Endodermal cell (in vitro differentiated cells): Measurements from ENCODE around the gene MSMB. TPM values are rescaled to one million over a fixed set of nuclear protein-coding genes. Genes with fewer than 3 reads are reported as not detected.
A peak's percentile ranks its signal among the peaks of the same experiment; 100 is the strongest.
"Not testable (repeated sequence)": the region's sequence is repeated elsewhere in the genome, so short reads cannot be mapped to it uniquely, and the experiment has no call there.

Experiments
- DNase-seq: peaks from one replicate; pipeline ENCODE4 v3.0.0-alpha.2; 2017
- H3K27ac ChIP-seq: 2 replicates; pipeline ENCODE4 v1.5.1; 2013; ENCODE audit warnings: mild to moderate bottlenecking, low read depth, low read length, moderate library complexity
- H3K27me3 ChIP-seq: 2 replicates; pipeline ENCODE4 v1.6.1; 2013; ENCODE audit warnings: mild to moderate bottlenecking, low read length, moderate library complexity; ENCODE audit not compliant: insufficient read depth, control insufficient read depth, poor library complexity, severe bottlenecking
- H3K36me3 ChIP-seq: 2 replicates; pipeline ENCODE4 v1.7.0; 2013; ENCODE audit warnings: mild to moderate bottlenecking, low read length, moderate library complexity; ENCODE audit not compliant: control insufficient read depth, insufficient read depth
- H3K4me1 ChIP-seq: one replicate; pipeline ENCODE4 v1.7.0; 2013; ENCODE audit warnings: low read length; ENCODE audit not compliant: control insufficient read depth, insufficient read depth
- H3K4me3 ChIP-seq: 2 replicates; pipeline ENCODE4 v1.5.1; 2013; ENCODE audit warnings: mild to moderate bottlenecking, low read length, moderate library complexity
- H3K9ac ChIP-seq: 2 replicates; pipeline ENCODE4 v1.6.1; 2013; ENCODE audit warnings: mild to moderate bottlenecking, low read length, moderate library complexity; ENCODE audit not compliant: poor library complexity, severe bottlenecking; ENCODE audit errors: extremely low read depth
- H3K9me3 ChIP-seq: 2 replicates; pipeline ENCODE4 v1.6.1; 2013; ENCODE audit warnings: mild to moderate bottlenecking, low read length, moderate library complexity; ENCODE audit not compliant: control insufficient read depth
- H3K27ac Mint-ChIP-seq: 2 replicates; pipeline ENCODE4 v1.8.0; 2020; ENCODE audit warnings: mixed read lengths
- H3K27me3 Mint-ChIP-seq: 2 replicates; pipeline ENCODE4 v1.8.0; 2021; ENCODE audit warnings: mild to moderate bottlenecking, mixed read lengths; ENCODE audit not compliant: insufficient read depth
- H3K36me3 Mint-ChIP-seq: 2 replicates; pipeline ENCODE4 v1.8.0; 2020; ENCODE audit warnings: low read depth, mixed read lengths
- H3K4me1 Mint-ChIP-seq: 2 replicates; pipeline ENCODE4 v1.8.0; 2020; ENCODE audit warnings: mixed read lengths
- H3K4me3 Mint-ChIP-seq: 2 replicates; pipeline ENCODE4 v1.8.0; 2020; ENCODE audit warnings: mild to moderate bottlenecking, moderate library complexity, mixed read lengths
- H3K9me3 Mint-ChIP-seq: 2 replicates; pipeline ENCODE4 v1.8.0; 2020; ENCODE audit warnings: mild to moderate bottlenecking, mixed read lengths
- WGBS, 2 experiments: methylation state at CpG; one replicate each; pipeline versions ENCODE4 v1.1.5 to v1.1.7; 2013; ENCODE audit warnings: missing lambda C conversion rate in 2 of 2, mixed read lengths in 1 of 2; ENCODE audit not compliant: insufficient coverage in 1 of 2, insufficient read length in 1 of 2; 5-methylcytosine and 5-hydroxymethylcytosine counted together
- long read RNA-seq, 4 experiments: library from polyadenylated mRNA in 2 of 4; library from RNA in 1 of 4; library from capped mRNA in 1 of 4; stranded (forward) in 3 of 4; unstranded in 1 of 4; transcript quantifications; one replicate each; pipeline ENCODE4 v2.0.0, GENCODE V29; 2020 to 2021; ENCODE audit warnings: inconsistent platforms in 1 of 4
- polyA plus RNA-seq, 2 experiments: library from polyadenylated mRNA; stranded (reverse); fragments of 50-300 nt; gene quantifications; one replicate each; pipeline ENCODE4 v1.2.3, GENCODE V29; 2013
- total RNA-seq, 2 donors: library from RNA; stranded (reverse); fragmentation: NEBNext Ultra II Directional in 1 of 2; extraction: Animal tissue kit (Norgen Biotek cat#: 25700) in 1 of 2; gene quantifications; 2 replicates in 1 of 2; 3 replicates in 1 of 2; pipeline ENCODE4 v1.2.1, GENCODE V29; 2021
- TF ChIP-seq, protein P1 (sequence below): fragments of 200-600 bp; sonication (generic); conservative IDR thresholded peaks from 2 replicates; pipeline ENCODE4 v1.5.0; 2021; ENCODE audit warnings: antibody characterized with exemption, mild to moderate bottlenecking

Gene MSMB, protein sequence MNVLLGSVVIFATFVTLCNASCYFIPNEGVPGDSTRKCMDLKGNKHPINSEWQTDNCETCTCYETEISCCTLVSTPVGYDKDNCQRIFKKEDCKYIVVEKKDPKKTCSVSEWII
- total RNA-seq, result 1 to 10 TPM; 2.4 to 2.9 TPM
- 1.00 TPM for polyA plus RNA-seq (2013, experiment 1 of 2)
- polyA plus RNA-seq (2013, experiment 2 of 2), result not detected
- long read RNA-seq, experiment 1, partial matches to known transcripts, result 0 of 1 reads
- long read RNA-seq, experiment 1, other reads (novel, unspliced or antisense), result 1 of 1 reads
- long read RNA-seq, experiment 2, result 0 reads
- long read RNA-seq, experiment 3, partial matches to known transcripts, result 0 of 2 reads
- long read RNA-seq, experiment 3, other reads (novel, unspliced or antisense), result 2 of 2 reads
- long read RNA-seq, experiment 4, partial matches to known transcripts, result 0 of 4 reads
- long read RNA-seq, experiment 4, other reads (novel, unspliced or antisense), result 4 of 4 reads

DNA sequence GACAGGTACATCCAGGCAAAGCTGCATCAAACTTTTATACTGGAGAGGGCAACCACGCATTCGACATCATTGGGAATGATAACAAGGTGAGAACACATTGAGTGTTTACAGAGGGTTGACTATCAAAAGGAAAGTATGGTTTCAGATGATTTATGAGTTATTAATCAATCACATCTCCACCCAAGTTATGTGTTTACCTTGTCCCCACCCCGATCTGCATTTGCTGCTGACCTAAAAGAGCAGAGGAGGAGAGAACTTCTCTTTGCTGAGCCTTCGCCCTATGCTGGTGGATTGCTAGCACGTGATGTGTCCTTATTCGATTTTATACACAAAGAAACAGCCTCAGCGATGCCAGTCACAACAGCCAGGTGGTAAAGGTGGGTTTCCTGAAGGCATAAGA lies at the start of gene MSMB:
Gene MSMB, minus strand, starts transcription at position 9 of the 400 bp plus-strand sequence. CDS start 32 bp downstream, outside the sequence.
- no peak within 1 kb of the TSS for H3K4me3 Mint-ChIP-seq
- H3K9me3 Mint-ChIP-seq, result no peaks in the 10 kb centered on the region
- no peak for DNase-seq
- Histone ChIP-seq H3K9me3 (no peaks in the 10 kb centered on the region), H3K27ac (no peak within 1 kb of the TSS), H3K9ac (no peak within 1 kb of the TSS), H3K36me3 (no peaks in the 10 kb centered on the region), H3K27me3 (no peaks in the 10 kb centered on the region), H3K4me1 (peaks cover 16% of the 10 kb centered on the region), H3K4me3 (peak within 1 kb of the TSS; percentile 28)
- H3K27me3 Mint-ChIP-seq, result no peaks in the 10 kb centered on the region
- H3K36me3 Mint-ChIP-seq, result no peaks in the 10 kb centered on the region
- TF ChIP-seq, protein P1, sequence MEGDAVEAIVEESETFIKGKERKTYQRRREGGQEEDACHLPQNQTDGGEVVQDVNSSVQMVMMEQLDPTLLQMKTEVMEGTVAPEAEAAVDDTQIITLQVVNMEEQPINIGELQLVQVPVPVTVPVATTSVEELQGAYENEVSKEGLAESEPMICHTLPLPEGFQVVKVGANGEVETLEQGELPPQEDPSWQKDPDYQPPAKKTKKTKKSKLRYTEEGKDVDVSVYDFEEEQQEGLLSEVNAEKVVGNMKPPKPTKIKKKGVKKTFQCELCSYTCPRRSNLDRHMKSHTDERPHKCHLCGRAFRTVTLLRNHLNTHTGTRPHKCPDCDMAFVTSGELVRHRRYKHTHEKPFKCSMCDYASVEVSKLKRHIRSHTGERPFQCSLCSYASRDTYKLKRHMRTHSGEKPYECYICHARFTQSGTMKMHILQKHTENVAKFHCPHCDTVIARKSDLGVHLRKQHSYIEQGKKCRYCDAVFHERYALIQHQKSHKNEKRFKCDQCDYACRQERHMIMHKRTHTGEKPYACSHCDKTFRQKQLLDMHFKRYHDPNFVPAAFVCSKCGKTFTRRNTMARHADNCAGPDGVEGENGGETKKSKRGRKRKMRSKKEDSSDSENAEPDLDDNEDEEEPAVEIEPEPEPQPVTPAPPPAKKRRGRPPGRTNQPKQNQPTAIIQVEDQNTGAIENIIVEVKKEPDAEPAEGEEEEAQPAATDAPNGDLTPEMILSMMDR, result no peak
- 95% methylated on average over 6 to 7 of the region's 7 CpGs for WGBS, 2 experiments
- H3K27ac Mint-ChIP-seq, result peak within 1 kb of the TSS; percentile 35
- peaks cover 52% of the 10 kb centered on the region for H3K4me1 Mint-ChIP-seq

DNA sequence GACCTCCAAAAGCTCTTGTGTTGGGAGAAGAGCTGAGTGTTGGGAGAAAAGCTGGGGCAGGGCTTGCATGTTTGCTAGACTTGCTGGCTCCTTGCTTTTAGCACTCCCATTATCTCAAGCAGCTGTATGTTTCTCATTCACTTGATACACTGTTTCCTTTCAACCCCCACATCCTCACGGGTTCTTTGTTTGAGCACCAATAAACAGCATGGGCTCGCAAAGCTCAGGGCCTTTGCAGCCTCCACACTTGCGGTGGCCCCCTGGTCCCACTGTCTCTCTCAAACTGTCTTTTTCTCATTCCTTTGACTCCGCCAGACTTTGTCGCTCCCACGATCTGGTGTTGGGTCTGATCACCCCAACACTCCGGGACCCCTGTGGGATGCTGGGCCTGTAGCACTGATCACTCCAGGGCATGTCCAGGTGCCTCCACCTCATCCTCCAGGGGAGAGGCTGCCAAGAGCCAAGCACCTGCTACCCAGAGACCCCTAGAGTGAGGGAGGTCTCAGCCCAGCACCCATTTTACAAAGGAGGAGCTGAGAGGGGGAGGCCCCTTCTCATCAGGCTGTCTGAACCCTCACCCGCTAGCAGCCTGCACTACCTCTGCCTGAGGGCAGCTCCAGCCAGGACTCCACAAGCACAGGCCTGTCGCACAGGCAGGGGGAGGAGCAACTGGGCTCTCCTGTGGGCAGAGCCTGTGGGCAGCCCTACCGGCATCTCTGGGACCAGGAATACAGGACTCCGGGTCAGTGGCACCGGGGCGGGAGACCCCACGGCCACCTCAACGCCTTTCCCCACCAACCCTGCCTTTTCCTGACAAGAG lies 49.1 kb upstream of the MSMB start:
- Mint-ChIP-seq H3K4me1 (peaks cover 10% of the 10 kb centered on the region), H3K27me3 (no peaks in the 10 kb centered on the region), H3K4me3 (no peak overlapping the region), H3K9me3 (peaks cover 3% of the 10 kb centered on the region), H3K36me3 (peaks cover 3% of the 10 kb centered on the region), H3K27ac (peak overlapping the region; percentile 92)
- Histone ChIP-seq H3K9ac (no peak overlapping the region), H3K27ac (no peak overlapping the region), H3K36me3 (no peaks in the 10 kb centered on the region), H3K4me1 (peaks cover 24% of the 10 kb centered on the region), H3K27me3 (no peaks in the 10 kb centered on the region), H3K9me3 (no peaks in the 10 kb centered on the region), H3K4me3 (no peak overlapping the region)
- DNase-seq, result peak; percentile 69
- WGBS, 2 experiments, result 66 to 84% methylated on average over 3 to 15 of the region's 15 CpGs
- TF ChIP-seq, protein P1, result no peak

DNA sequence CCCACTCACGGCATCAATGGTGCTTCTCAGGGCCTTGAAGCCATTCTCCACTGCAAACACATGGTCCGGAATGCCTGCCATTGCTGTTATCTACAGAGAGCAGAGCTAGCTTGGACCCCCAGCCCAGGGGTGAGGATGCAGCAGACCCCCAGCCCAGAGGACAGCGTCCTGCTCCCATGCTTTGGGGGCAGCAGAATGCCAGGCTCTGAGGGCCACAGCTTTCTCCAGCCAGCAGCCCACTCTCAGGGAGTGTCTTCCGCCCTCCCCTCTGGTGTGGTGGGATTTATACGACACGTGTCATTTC lies 48.1 kb upstream of the MSMB start:
- H3K4me1 ChIP-seq, result peaks cover 24% of the 10 kb centered on the region
- H3K27me3 ChIP-seq, result no peaks in the 10 kb centered on the region
- 97 to 100% methylated on average over 1 to 6 of the region's 6 CpGs for WGBS, 2 experiments
- no peak for DNase-seq
- H3K9ac ChIP-seq, result no peak overlapping the region
- peaks cover 10% of the 10 kb centered on the region for H3K4me1 Mint-ChIP-seq
- no peak overlapping the region for H3K27ac ChIP-seq
- TF ChIP-seq, protein P1, result no peak
- H3K36me3 Mint-ChIP-seq, result peaks cover 3% of the 10 kb centered on the region
- H3K27me3 Mint-ChIP-seq, result no peaks in the 10 kb centered on the region
- H3K27ac Mint-ChIP-seq, result no peak overlapping the region
- no peaks in the 10 kb centered on the region for H3K9me3 ChIP-seq
- no peak overlapping the region for H3K4me3 Mint-ChIP-seq
- no peaks in the 10 kb centered on the region for H3K36me3 ChIP-seq
- peaks cover 3% of the 10 kb centered on the region for H3K9me3 Mint-ChIP-seq
- no peak overlapping the region for H3K4me3 ChIP-seq

DNA sequence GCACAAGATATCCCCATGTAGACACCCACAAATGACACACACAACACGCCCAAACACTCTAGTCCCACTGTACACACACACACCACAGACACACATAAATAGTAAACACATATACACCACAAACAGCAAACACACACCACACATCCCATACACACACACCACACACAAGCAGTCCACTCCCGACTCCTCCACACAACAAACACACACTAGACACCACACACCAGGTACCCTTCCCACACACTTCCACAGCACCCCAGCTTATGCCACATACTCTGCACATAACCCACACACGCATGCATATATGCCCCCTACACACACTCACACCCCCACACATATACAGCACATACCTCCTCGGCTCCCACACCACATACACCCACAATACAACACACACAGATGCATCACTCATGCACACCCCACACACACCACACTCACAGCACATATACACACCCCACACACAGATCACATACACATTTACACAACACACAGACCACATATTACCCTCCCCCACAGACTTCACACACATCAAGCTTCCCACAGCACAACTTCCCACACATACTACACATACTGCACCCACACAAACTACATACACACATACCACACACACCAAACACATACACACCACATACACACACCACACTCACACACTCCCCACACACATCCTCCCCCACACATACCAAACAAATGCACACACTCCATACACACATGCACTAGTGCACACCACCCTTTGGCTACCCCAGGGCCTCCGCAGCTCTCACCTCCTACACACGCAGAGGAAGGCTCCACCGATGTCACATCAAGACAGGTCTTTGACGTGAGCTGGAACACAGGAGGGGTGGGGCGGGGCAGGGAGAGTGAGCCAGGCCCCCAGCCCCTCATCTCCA lies 47.5 kb upstream of the MSMB start:
- H3K27me3 Mint-ChIP-seq, H3K27me3 ChIP-seq, H3K4me1 Mint-ChIP-seq, H3K4me3 Mint-ChIP-seq, H3K27ac Mint-ChIP-seq, H3K9ac ChIP-seq, H3K4me3 ChIP-seq, H3K27ac ChIP-seq, H3K9me3 ChIP-seq, DNase-seq, H3K36me3 ChIP-seq, H3K36me3 Mint-ChIP-seq, H3K9me3 Mint-ChIP-seq: not testable (repeated sequence)
- peaks cover 24% of the 10 kb centered on the region for H3K4me1 ChIP-seq
- WGBS, 2 experiments, result 89 to 100% methylated on average over 2 to 9 of the region's 9 CpGs
